GM18858 (cell line): ENCODE results near the gene PHF14.

Experiments used
- ATAC-seq: cut with Tn5 transposase; IDR thresholded peaks from one replicate; pipeline ENCODE4 v1.9.1; 2021; ENCODE audit not compliant: unreplicated experiment

PHF14 gene

DNA sequence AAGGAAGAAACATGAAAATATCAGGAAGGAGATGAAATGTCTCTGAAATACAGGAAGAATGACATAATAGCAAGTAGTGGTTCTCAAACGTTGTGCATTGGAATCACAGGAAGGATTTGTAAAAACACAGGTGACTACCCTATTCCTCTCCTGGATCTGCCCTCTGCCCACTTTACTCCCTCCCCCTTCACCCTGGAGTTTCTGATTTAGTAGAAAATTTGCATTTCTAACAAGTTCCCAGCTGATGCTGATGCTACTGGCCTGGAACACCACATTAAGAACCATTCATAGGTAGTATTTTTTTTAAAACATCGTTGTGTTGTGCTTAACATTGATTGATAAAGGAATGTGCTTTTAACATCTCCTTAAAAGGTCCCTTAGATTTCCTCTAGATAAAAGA is 130.9 kb downstream of the PHF14 start:
- ATAC-seq, result no peak

DNA sequence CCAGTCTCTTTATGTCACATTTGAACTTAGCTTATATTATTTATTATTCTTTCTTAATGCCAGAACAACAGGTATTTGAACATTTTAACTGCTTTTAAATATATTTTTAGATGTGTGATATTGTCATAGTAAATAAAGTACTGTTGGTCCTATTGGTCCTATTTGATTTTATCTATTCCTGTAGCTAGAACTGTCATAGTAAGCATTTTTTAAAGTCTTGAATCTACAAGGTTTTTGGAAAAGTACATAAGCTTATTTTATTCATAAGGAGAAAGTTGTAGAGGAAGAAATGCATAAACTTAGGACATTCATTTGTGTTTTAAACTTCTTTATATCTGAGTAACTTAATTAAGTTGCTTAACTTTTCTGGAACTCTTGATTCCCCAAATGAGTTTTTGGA is 136.0 kb downstream of the PHF14 start:
- no peak for ATAC-seq

DNA sequence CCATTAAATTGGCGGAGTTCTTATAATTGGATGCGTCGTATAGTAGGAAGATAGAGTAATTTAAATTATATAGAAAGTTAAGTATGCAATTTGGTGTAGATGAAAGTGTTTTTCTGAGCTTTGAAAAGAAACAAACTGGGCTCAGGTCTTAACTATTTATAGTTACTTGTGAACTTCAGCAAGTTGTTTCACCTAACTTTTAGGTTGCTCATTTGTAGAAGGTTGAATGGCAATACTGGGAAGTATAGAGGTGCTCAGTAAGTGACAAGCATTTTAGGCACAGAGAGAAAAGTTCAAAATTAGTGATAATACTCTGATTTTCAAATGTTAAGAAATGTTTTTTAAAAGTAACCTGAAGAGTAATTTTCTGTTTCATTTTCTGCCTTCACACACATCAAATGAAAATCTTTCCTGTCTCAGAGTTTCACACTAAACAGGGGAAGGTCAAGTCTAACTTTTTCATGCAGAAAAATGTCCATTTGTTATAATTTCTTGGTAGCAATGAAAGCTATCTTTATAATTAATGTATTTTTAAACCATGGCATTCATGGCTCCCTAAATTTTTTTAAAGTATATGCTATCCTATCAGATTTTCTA is 146.5 kb downstream of the PHF14 start:
- ATAC-seq, result peak; percentile 55

DNA sequence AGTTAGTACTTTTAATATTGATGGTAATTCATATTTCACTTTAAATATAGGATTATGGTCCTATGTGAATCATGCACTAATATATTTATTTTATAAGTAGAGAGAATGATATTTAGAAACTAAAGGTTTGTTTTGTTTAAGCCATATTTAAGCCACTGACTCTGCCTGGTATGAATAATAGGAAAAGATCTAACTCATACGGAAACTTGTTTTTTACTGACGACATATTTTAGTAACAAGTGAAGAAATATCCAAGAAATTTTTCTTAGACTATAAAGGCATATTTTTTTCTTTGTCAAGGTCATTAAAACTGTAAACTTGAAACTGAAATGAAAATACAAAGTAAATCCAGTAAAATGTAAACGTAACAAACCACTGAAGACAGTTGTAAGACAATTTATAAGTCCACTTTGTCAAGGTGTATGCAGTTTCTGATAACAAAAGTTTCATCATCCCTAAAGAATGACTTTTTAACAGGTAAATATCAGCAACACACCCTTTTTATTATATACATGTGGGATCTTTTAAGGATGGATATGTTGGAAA is 147.1 kb downstream of the PHF14 start:
- peak; percentile 45 for ATAC-seq

DNA sequence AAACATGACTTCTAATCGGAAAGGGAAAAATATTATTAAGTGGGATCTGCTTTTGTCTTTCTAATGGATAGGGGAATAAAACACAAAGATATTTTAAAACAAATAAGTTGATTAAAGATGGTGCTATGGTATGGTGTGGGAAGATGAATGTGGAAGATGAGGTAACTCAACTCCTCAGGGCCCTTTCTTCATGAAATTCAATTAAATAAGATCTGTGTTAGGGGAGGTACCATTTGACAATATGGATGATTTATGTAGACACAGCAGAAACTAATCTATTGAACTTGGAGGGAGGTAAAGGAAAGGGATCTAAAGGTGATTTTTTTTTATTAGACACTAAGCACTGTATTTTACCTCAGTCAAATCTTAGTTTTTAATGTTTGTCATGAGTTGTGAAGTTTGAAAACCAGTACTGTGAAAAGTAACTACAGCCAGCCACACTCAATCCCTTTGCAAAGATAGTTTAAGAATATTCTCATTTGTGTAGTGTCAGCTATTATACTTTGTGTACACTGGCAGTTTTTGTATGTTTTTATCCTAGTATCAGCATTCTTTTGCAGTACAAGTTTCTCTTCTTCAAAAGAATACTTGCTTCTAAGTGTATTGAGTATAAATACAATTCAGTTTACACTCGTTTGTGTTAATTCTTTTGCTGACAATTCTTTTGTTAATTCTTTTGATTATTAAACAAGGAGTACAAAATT is 151.3 kb downstream of the PHF14 start:
- no peak for ATAC-seq

DNA sequence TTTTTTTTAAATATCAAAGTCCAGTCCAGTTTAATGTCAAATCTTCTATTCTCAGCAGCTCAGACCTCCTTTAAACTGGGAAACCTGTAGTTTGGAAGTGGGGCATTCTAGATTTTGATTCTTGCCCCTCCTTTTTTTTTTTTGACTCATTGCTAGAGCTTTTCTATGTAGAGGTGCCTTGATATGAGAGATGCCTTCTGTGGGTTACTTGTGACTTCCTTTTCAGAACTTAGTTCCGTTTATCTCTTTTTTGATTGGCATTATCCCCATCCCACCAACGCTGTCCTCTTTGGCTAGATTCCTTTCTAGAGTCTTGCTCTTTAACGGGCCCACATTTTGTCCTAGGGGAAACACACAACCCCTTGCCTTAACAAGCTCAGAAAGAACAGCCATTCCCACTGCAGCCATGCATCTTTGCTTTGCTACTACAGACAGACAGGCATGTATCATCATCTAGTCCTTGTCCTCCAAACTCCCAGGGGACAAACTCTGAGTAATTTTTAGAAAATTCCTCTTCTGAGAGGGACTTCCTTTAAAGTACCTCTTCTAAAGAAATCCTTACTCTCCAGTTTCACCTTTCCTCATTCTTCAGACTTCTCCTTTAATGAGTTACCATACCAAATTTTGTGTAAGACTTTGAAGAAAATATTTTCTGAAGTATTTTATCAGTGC is 153.6 kb downstream of the PHF14 start:
- no peak for ATAC-seq

DNA sequence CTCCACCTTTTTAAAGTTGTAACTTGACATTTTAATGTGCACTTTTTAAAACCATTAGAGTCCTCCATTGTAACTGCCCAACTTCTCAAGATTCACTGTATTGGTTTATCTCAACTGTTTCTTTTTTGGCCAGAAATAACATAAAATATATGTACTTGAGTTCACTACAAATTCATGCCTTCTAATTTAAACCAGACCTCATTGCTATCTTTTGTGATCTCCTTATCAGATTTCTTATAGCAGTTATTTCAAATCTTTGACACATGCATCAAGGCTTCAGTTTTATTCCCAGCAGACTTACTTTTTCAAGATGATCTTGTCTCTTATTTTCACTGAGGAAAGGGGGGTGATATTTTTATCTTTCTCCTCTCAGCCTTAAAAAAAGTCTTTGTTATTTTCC is 154.3 kb downstream of the PHF14 start:
- ATAC-seq, result no peak

DNA sequence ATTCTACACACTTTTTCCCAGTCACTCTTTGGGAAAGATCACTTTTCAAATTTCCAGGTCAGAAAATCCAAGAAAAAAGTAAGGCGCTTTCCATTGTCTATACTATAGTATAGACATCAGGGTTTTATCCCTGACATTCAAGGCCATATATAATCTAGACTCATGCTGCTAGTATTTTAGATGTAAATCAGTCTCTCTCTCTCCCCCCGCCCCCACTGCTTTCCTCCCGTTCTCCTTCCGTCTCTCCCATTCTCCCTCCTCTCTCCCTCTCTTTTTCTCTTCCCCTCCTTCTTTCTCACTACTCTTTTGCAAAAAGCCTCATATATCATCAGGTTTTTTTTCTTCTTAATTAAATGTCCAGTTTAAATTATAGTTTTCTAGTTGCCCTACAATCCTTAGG is 154.8 kb downstream of the PHF14 start:
- no peak for ATAC-seq

DNA sequence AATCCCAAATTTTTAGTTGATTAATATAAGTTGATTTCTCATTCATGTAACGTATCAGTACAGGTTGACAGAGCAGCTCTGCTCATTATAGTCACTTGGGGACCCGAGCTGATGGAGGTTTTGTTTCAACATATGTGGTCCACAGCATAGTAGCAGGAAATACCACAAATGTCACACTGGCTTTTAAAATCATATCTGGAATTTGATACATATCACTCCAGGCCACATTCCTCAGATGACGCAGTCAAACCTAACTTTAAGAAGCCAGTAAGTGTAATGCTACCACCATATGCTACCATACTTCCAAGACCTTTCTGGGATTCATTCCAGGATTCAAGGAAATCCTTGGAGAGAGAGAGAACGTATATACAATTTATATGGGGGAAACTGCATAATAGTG is 156.3 kb downstream of the PHF14 start:
- no peak for ATAC-seq

DNA sequence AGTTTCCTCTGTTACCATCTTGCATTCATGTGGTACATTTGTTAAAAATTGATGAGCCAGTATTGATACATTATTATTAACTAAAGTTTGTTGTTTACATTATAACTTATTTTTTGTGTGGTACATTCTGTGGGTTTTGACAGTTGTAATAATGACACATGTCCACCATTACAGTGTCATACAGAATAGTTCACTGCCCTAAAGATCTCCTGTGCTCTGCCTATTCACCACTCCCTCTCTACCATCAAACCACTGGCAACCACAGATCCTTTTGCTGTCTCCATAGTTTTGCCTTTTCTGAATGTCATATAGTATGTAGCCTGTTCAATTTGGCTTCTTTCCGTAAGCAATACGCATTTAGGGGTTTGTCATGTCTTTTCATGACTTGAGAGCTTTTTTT is 156.9 kb downstream of the PHF14 start:
- no peak for ATAC-seq

DNA sequence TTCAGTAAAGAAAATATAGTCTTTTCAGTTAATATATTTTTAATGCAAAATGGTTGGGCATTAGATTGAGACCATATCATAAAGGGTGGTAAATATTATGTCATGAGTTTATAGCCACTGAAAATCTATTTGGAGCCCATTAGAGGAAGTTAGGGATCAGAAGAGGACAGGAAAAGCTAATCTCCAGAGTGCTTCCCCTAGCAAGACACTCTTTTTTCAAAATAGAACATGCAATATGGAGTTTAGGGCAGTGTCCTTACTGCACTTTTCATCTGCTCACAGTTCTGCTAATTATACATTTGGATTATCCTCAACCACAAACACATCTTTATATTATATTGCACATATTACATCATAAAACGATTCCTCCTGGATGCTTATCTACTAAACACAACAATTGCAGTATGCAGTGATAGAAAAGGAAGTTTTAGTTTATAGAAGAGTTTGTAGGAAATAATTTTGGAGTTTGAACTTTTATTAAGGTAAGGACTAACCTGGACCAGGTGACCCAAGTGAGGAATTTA is 159.8 kb downstream of the PHF14 start:
- no peak for ATAC-seq

DNA sequence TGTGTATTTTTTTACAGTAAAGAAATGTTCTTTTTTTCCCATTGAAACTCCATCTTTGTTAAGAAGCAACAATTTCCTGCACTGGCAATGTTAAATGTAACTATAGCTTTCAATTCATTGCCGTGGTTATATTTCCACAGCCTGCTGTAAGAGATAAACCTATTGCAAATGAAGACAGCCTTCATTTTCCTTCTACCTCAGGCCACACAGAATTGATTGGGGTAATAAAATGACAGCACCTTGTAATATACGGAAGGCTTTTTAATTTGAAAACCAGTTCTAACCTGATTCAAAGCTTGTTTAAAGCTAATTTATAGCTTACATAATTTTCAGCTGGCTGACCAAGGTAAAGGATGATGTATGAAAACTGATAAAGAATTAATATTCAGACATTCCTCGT is 161.9 kb downstream of the PHF14 start:
- no peak for ATAC-seq

DNA sequence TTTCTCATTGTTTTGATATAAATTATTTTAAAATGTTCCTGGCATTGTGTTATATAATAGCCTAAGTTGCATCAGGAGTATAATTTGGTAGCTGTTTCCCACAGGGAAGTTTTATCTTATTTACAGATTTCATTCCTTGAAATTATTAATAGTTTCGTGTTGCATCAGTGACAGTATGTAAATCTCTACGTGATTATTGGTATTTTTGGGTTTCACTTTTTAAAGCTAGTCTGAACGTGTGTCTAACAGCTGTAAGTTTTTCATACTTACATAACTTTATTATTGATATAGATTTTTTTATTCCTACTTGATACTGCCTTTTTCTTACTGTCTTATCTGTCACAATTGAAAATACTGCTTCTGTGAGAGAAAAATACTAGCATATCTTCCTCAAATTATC is 167.9 kb downstream of the PHF14 start:
- no peak for ATAC-seq

DNA sequence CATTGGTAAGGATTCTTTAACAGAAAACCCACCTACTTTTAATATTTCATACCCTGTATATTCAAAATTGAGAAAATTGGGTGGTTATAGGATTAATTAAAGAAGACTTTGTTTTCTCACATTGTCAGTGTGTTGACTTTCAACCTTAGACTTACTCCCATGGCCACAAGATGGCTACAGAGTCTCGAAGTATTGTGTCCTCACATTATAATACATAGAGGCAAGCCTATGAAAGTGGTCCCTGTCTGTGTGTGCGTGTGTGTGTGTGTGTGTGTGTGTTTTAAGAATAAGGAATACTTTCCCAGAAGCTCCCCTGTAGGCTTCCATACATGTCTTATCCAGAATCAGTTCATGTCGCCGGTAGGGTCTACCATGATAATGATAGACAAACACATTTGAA is 180.0 kb downstream of the PHF14 start:
- no peak for ATAC-seq

DNA sequence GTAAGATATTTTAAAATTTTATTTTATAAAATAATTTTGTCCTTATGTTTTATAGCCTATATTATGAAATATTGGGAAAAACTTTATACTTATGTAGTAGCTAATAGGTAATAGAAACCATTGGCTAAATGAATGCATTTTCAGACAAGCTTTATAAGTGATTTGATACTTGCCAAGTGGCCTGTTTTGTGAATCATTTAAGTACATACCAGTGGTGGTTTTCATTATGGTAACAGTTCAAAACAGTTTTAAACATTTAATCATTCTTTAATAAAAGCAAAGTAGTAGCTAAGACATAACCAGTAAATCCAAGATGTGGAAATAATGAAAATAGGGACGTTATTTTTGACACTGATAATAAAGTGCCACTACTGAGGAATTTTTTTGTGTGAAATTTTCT is 182.2 kb downstream of the PHF14 start:
- ATAC-seq, result no peak

DNA sequence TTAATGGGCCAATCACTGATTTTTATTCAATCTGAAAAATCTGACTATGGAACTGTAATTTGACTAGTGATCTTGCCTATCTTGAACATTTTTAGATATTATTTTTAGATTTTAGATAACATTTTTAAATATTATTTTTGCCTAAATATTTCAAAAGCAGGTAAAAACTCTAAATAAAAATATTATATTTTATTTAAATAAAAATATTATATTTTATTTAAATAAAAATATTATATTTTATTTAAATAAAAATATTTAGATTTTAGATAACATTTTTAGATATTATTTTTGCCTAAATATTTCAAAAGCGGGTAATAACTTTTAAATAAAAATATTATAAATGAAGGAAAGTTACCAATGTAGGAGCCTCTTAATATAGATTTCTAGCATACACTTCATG is 187.8 kb downstream of the PHF14 start:
- no peak for ATAC-seq

DNA sequence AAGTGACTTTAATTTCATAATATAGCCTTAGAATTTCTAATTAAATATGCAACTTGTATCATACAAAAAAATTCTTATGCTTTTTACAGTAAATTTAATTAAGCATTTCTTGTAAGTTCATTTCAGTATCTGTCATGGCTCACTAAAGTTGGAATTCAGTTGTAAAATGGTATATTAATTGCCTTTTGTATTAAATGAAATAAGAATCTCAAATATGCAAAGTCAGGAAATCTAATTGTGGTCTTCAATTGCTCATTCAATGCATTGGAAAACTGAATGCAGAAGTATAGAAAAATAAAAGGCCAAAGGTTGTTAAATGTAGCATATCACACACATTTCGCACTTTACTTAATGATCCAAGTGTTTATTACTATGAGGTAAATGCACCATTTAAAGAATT is 189.5 kb downstream of the PHF14 start:
- no peak for ATAC-seq

DNA sequence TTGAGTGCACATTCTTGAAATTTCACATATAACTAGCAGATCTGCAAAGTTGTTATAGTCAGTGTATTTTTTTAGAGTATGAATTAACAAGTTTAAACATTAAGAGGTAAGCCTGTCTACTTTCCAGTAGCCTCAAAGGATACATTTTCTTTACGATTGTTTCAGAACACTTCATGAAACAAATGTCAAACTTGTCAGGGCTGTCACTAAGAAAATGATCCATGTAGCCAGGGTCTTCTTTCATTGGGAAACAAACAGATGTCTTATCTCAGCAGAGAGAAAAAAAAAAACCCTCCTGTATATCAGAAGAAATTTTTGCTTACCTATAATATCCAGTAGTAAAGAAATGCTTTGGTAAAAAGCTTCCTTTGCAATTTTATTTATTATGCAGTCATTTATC is 192.4 kb downstream of the PHF14 start:
- ATAC-seq, result no peak

DNA sequence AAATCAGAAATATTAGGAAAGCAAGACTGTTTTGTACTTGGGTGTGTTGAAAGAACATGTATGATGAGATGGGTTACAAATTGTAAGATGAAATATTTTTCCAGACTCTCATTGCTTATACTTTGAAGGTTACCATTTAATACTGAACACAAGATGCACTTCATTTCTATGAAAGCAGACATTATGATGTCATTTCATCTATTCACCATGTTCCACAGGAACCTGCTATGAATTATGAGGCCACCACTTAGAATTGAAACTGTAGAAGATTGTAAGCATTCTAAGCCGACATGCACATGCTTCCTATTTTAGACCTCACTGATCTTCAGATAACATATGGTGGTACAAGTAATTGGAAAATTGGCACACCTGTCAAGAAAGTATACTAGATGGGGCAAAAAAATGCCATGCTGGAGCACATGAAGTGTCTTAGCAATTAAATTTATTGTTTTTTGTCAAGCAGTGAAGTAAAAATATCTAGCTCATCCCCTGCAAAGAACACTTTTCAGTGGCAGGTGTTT is 195.0 kb downstream of the PHF14 start:
- ATAC-seq, result no peak

DNA sequence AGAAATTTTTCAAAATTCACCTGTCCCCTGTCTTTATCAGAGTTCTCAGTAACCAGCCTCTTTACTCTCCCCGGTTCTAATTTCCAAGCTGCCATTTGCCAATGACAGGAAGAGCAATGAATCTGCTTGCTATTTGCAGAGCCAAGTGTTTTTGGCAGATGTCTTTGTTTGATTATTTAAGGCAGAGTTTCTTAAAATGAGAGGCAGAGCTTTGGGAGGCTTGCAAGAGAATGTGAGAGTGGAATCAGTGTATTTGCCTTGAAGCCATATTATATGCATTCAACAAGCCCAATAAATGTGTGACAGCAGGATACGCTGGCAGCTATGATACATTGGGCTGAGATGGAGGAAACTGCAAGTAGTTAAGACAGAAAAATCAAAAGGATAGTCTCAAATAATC is 196.5 kb downstream of the PHF14 start:
- ATAC-seq, result no peak

DNA sequence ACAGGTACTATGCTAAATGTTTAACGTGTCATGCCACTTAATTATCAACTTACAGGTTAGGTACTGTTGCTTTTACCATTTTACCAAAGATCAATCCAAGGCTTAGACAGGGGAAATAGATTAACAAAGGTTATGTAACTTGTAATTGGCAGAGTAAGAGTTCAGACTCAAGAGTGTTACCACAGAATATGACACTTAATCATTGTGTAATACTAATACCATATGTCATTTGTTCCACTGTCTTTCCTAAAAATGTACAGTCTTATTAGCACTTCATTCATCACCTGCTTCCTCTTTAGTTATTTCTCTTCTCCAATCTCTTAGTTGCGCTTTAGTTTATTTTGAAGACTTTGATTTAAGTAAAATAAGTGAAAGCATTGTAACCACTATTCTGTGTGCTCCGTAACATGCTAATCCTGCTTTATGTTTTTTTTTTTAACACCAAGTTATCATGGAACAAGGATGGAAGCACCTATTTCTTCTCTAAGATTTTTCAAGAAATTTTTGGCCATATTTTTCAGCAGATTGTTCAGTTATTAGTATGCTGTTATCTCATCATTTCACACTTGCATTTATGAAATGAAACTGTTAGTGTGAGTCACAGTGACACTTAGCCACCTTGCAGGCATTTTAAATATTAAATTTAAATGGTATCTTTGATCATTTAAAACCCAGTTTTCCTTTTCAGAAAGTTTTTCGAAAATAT is 197.3 kb downstream of the PHF14 start:
- ATAC-seq, result no peak
